GM23338 (cell line): ENCODE results near the gene SARNP. TPM values are rescaled to one million over a fixed set of nuclear protein-coding genes. Genes with fewer than 3 reads are reported as not detected.

Experiments used
- ATAC-seq: fragments of 200-7000 bp; cut with Tn5 transposase; 3 replicates; pipeline ENCODE4 v1.9.1; 2020
- DNase-seq: peaks from one replicate; pipeline ENCODE4 v3.0.0-alpha.2; 2015; ENCODE audit warnings: low spot score
- H2AFZ ChIP-seq: fragments of 200-600 bp; sonication (generic); 2 replicates; pipeline ENCODE4 v1.8.0; 2016; ENCODE audit warnings: antibody characterized with exemption, mild to moderate bottlenecking, moderate library complexity
- H3F3A ChIP-seq: fragments of 200-600 bp; sonication (generic); replicated peaks from 2 replicates; pipeline ENCODE4 v1.8.0; 2017; ENCODE audit warnings: antibody characterized with exemption, mixed run types, low read depth
- H3K27ac ChIP-seq: fragments of 200-600 bp; sonication (generic); 2 replicates; pipeline ENCODE4 v1.6.1; 2016; ENCODE audit warnings: low read depth
- H3K27me3 ChIP-seq: fragments of 200-600 bp; sonication (generic); 2 replicates; pipeline ENCODE4 v1.8.0; 2016; ENCODE audit warnings: mild to moderate bottlenecking, mixed run types, moderate library complexity; ENCODE audit not compliant: insufficient read depth
- H3K36me3 ChIP-seq: fragments of 200-600 bp; sonication (generic); 2 replicates; pipeline ENCODE4 v1.8.0; 2016; ENCODE audit warnings: mild to moderate bottlenecking; ENCODE audit not compliant: insufficient read depth
- H3K4me1 ChIP-seq: fragments of 200-600 bp; sonication (generic); 2 replicates; pipeline ENCODE4 v1.8.0; 2016; ENCODE audit warnings: mild to moderate bottlenecking, moderate library complexity; ENCODE audit not compliant: insufficient read depth
- H3K4me2 ChIP-seq: fragments of 200-600 bp; sonication (generic); 2 replicates; pipeline ENCODE4 v1.7.1; 2017; ENCODE audit warnings: mixed run types
- H3K4me3 ChIP-seq: fragments of 200-600 bp; sonication (generic); 2 replicates; pipeline ENCODE4 v1.6.1; 2016; ENCODE audit warnings: mixed run types
- H3K79me2 ChIP-seq: fragments of 200-600 bp; sonication (generic); replicated peaks from 2 replicates; pipeline ENCODE4 v1.8.0; 2017; ENCODE audit warnings: mild to moderate bottlenecking; ENCODE audit not compliant: insufficient read depth
- H3K9me2 ChIP-seq: fragments of 200-600 bp; sonication (generic); 2 replicates; pipeline ENCODE4 v1.8.0; 2017; ENCODE audit not compliant: insufficient read depth
- H4K20me1 ChIP-seq: fragments of 200-600 bp; sonication (generic); replicated peaks from 2 replicates; pipeline ENCODE4 v1.8.0; 2017; ENCODE audit warnings: mild to moderate bottlenecking; ENCODE audit not compliant: insufficient read depth
- H3K27ac Mint-ChIP-seq: 2 replicates; pipeline ENCODE4 v1.8.0; 2020; ENCODE audit warnings: inconsistent platforms, mild to moderate bottlenecking, moderate library complexity, mixed read lengths
- H3K27me3 Mint-ChIP-seq: 3 replicates; pipeline ENCODE4 v1.8.0; 2022; ENCODE audit warnings: low read depth, mild to moderate bottlenecking, moderate library complexity, mixed read lengths, inconsistent platforms; ENCODE audit not compliant: insufficient read depth, poor library complexity
- H3K36me3 Mint-ChIP-seq: 3 replicates; pipeline ENCODE4 v1.8.0; 2021; ENCODE audit warnings: low read depth, mild to moderate bottlenecking, inconsistent platforms, moderate library complexity, mixed read lengths
- H3K4me1 Mint-ChIP-seq: 3 replicates; pipeline ENCODE4 v1.8.0; 2020; ENCODE audit warnings: mild to moderate bottlenecking, inconsistent platforms, mixed read lengths
- H3K4me3 Mint-ChIP-seq: 3 replicates; pipeline ENCODE4 v1.8.0; 2021; ENCODE audit warnings: moderate library complexity, mild to moderate bottlenecking, inconsistent platforms, mixed read lengths
- H3K9me3 Mint-ChIP-seq: 3 replicates; pipeline ENCODE4 v1.8.0; 2020; ENCODE audit warnings: moderate library complexity, mild to moderate bottlenecking, inconsistent platforms, mixed read lengths
- CREB1 ChIP-seq: fragments of 250-450 bp; sonication (Bioruptor Pico); IDR thresholded peaks from 2 replicates; pipeline ENCODE4 v1.5.0; 2020; ENCODE audit warnings: low read depth, mild to moderate bottlenecking, moderate library complexity
- EZH2 ChIP-seq: fragments of 200-600 bp; sonication (generic); IDR thresholded peaks from one replicate; pipeline ENCODE4 v1.8.0; 2017; ENCODE audit warnings: antibody characterized with exemption, mild to moderate bottlenecking, low read depth; ENCODE audit not compliant: unreplicated experiment
- EZH2phosphoT487 ChIP-seq: fragments of 200-600 bp; sonication (generic); IDR thresholded peaks from one replicate; pipeline ENCODE4 v1.8.1; 2018; ENCODE audit warnings: antibody characterized with exemption; ENCODE audit not compliant: unreplicated experiment
- JUNB ChIP-seq: IDR thresholded peaks from one replicate; pipeline ENCODE4 v1.6.1; 2016; ENCODE audit warnings: antibody characterized with exemption; ENCODE audit not compliant: unreplicated experiment
- NANOG ChIP-seq: IDR thresholded peaks from 2 replicates; pipeline ENCODE4 v1.6.1; 2016; ENCODE audit warnings: antibody characterized with exemption, borderline replicate concordance
- POLR2AphosphoS5 ChIP-seq: IDR thresholded peaks from 2 replicates; pipeline ENCODE4 v1.6.1; 2016; ENCODE audit warnings: antibody characterized with exemption, low read depth
- STAT1 ChIP-seq: IDR thresholded peaks from one replicate; pipeline ENCODE4 v1.6.1; 2016; ENCODE audit warnings: antibody characterized with exemption; ENCODE audit not compliant: unreplicated experiment
- ZNF114 ChIP-seq: fragments of 250-450 bp; sonication (Bioruptor Pico); IDR thresholded peaks from 2 replicates; pipeline ENCODE4 v1.5.0; 2020; ENCODE audit warnings: mild to moderate bottlenecking, moderate library complexity
- ZNF331 ChIP-seq: fragments of 250-450 bp; sonication (Bioruptor Pico); IDR thresholded peaks from 2 replicates; pipeline ENCODE4 v1.5.0; 2020; ENCODE audit warnings: low read depth, mild to moderate bottlenecking, moderate library complexity
- polyA plus RNA-seq: library from polyadenylated mRNA; unstranded; fragments of >200 nt; fragmentation: Nextera tagmentation; extraction: Ambion mirVana; gene quantifications from 2 replicates; pipeline ENCODE4 v1.2.1, GENCODE V29; 2016
- total RNA-seq: library from RNA; depleted of rRNA; stranded (reverse); fragments of >200 nt; shearing (Covaris generic); gene quantifications from 2 replicates; pipeline ENCODE4 v1.2.3, GENCODE V29; 2014
- TF ChIP-seq, protein P1 (sequence below): IDR thresholded peaks from 2 replicates; pipeline ENCODE4 v1.6.1; 2016; ENCODE audit warnings: antibody characterized with exemption
- TF ChIP-seq, protein P2 (sequence below): IDR thresholded peaks from one replicate; pipeline ENCODE4 v1.6.1; 2018; ENCODE audit warnings: antibody characterized with exemption; ENCODE audit not compliant: unreplicated experiment
- TF ChIP-seq, protein P3 (sequence below): fragments of 250-450 bp; sonication (Bioruptor Pico); IDR thresholded peaks from 2 replicates; pipeline ENCODE4 v1.5.0; 2020; ENCODE audit warnings: mild to moderate bottlenecking, moderate library complexity
- TF ChIP-seq, protein P4 (sequence below), 2 experiments: fragments of 200-600 bp in 1 of 2; sonication (generic) in 1 of 2; conservative IDR thresholded peaks; 2 replicates each; pipeline versions ENCODE4 v1.5.1 to v1.6.1; 2016 to 2017; ENCODE audit warnings: antibody characterized with exemption in 2 of 2, low read depth in 2 of 2, mild to moderate bottlenecking in 2 of 2, moderate library complexity in 1 of 2

SARNP gene
- total and polyA plus RNA-seq, 2 experiments from 2014 or later: 96.0 to 313 TPM

DNA sequence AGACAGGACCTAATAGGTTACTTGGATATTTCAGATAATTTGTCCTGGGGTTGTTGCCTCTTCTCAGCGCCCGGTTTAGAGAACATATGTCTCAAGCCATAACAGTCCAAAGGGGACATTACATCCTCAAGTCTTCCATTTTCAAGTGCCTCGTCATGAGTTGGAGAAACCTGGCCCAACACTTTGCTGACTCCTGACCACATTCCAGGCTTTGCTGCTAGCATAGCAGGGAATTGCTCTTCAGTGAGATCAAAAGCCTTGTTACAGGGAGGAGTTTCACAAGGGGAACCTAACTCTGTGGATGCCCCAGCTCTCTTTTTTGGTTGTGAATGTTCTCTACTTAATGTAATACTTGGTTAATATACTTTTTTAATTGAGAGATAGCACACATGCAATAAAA lies 33.4 kb upstream of the SARNP start:
- H3K27me3 ChIP-seq: no peaks in the 10 kb centered on the region
- TF ChIP-seq, protein P1, sequence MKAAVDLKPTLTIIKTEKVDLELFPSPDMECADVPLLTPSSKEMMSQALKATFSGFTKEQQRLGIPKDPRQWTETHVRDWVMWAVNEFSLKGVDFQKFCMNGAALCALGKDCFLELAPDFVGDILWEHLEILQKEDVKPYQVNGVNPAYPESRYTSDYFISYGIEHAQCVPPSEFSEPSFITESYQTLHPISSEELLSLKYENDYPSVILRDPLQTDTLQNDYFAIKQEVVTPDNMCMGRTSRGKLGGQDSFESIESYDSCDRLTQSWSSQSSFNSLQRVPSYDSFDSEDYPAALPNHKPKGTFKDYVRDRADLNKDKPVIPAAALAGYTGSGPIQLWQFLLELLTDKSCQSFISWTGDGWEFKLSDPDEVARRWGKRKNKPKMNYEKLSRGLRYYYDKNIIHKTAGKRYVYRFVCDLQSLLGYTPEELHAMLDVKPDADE: no peak
- TF ChIP-seq, protein P2, sequence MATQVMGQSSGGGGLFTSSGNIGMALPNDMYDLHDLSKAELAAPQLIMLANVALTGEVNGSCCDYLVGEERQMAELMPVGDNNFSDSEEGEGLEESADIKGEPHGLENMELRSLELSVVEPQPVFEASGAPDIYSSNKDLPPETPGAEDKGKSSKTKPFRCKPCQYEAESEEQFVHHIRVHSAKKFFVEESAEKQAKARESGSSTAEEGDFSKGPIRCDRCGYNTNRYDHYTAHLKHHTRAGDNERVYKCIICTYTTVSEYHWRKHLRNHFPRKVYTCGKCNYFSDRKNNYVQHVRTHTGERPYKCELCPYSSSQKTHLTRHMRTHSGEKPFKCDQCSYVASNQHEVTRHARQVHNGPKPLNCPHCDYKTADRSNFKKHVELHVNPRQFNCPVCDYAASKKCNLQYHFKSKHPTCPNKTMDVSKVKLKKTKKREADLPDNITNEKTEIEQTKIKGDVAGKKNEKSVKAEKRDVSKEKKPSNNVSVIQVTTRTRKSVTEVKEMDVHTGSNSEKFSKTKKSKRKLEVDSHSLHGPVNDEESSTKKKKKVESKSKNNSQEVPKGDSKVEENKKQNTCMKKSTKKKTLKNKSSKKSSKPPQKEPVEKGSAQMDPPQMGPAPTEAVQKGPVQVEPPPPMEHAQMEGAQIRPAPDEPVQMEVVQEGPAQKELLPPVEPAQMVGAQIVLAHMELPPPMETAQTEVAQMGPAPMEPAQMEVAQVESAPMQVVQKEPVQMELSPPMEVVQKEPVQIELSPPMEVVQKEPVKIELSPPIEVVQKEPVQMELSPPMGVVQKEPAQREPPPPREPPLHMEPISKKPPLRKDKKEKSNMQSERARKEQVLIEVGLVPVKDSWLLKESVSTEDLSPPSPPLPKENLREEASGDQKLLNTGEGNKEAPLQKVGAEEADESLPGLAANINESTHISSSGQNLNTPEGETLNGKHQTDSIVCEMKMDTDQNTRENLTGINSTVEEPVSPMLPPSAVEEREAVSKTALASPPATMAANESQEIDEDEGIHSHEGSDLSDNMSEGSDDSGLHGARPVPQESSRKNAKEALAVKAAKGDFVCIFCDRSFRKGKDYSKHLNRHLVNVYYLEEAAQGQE: no peak
- no peak for TF ChIP-seq ZNF331 (CRISPR knock-in tag)
- no peak for TF ChIP-seq STAT1
- no peak for TF ChIP-seq ZNF114 (CRISPR knock-in tag)
- no peak for TF ChIP-seq JUNB
- TF ChIP-seq, protein P3, sequence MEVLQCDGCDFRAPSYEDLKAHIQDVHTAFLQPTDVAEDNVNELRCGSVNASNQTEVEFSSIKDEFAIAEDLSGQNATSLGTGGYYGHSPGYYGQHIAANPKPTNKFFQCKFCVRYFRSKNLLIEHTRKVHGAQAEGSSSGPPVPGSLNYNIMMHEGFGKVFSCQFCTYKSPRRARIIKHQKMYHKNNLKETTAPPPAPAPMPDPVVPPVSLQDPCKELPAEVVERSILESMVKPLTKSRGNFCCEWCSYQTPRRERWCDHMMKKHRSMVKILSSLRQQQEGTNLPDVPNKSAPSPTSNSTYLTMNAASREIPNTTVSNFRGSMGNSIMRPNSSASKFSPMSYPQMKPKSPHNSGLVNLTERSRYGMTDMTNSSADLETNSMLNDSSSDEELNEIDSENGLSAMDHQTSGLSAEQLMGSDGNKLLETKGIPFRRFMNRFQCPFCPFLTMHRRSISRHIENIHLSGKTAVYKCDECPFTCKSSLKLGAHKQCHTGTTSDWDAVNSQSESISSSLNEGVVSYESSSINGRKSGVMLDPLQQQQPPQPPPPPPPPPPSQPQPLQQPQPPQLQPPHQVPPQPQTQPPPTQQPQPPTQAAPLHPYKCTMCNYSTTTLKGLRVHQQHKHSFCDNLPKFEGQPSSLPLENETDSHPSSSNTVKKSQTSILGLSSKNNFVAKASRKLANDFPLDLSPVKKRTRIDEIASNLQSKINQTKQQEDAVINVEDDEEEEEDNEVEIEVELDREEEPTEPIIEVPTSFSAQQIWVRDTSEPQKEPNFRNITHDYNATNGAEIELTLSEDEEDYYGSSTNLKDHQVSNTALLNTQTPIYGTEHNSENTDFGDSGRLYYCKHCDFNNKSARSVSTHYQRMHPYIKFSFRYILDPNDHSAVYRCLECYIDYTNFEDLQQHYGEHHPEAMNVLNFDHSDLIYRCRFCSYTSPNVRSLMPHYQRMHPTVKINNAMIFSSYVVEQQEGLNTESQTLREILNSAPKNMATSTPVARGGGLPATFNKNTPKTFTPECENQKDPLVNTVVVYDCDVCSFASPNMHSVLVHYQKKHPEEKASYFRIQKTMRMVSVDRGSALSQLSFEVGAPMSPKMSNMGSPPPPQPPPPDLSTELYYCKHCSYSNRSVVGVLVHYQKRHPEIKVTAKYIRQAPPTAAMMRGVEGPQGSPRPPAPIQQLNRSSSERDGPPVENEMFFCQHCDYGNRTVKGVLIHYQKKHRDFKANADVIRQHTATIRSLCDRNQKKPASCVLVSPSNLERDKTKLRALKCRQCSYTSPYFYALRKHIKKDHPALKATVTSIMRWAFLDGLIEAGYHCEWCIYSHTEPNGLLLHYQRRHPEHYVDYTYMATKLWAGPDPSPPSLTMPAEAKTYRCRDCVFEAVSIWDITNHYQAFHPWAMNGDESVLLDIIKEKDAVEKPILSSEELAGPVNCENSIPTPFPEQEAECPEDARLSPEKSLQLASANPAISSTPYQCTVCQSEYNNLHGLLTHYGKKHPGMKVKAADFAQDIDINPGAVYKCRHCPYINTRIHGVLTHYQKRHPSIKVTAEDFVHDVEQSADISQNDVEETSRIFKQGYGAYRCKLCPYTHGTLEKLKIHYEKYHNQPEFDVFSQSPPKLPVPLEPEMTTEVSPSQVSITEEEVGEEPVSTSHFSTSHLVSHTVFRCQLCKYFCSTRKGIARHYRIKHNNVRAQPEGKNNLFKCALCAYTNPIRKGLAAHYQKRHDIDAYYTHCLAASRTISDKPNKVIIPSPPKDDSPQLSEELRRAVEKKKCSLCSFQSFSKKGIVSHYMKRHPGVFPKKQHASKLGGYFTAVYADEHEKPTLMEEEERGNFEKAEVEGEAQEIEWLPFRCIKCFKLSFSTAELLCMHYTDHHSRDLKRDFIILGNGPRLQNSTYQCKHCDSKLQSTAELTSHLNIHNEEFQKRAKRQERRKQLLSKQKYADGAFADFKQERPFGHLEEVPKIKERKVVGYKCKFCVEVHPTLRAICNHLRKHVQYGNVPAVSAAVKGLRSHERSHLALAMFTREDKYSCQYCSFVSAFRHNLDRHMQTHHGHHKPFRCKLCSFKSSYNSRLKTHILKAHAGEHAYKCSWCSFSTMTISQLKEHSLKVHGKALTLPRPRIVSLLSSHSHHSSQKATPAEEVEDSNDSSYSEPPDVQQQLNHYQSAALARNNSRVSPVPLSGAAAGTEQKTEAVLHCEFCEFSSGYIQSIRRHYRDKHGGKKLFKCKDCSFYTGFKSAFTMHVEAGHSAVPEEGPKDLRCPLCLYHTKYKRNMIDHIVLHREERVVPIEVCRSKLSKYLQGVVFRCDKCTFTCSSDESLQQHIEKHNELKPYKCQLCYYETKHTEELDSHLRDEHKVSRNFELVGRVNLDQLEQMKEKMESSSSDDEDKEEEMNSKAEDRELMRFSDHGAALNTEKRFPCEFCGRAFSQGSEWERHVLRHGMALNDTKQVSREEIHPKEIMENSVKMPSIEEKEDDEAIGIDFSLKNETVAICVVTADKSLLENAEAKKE (CRISPR knock-in tag): no peak
- TF ChIP-seq, protein P4, sequence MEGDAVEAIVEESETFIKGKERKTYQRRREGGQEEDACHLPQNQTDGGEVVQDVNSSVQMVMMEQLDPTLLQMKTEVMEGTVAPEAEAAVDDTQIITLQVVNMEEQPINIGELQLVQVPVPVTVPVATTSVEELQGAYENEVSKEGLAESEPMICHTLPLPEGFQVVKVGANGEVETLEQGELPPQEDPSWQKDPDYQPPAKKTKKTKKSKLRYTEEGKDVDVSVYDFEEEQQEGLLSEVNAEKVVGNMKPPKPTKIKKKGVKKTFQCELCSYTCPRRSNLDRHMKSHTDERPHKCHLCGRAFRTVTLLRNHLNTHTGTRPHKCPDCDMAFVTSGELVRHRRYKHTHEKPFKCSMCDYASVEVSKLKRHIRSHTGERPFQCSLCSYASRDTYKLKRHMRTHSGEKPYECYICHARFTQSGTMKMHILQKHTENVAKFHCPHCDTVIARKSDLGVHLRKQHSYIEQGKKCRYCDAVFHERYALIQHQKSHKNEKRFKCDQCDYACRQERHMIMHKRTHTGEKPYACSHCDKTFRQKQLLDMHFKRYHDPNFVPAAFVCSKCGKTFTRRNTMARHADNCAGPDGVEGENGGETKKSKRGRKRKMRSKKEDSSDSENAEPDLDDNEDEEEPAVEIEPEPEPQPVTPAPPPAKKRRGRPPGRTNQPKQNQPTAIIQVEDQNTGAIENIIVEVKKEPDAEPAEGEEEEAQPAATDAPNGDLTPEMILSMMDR (conservative IDR thresholded peaks at IDR 0.05; ENCODE audit: low read depth in 2 of 2): no peak
- no peak for TF ChIP-seq EZH2
- no peak for TF ChIP-seq EZH2phosphoT487
- TF ChIP-seq CREB1 (CRISPR knock-in tag): no peak
- no peak for TF ChIP-seq NANOG
- no peak for TF ChIP-seq POLR2AphosphoS5
- H3K79me2 ChIP-seq: no peaks in the 10 kb centered on the region
- ATAC-seq: peak; percentile 63
- Mint-ChIP-seq H3K27ac (no peak overlapping the region), H3K27me3 (peaks cover 9% of the 10 kb centered on the region), H3K36me3 (no peaks in the 10 kb centered on the region; the same call in 2 of the 3 replicates), H3K4me3 (no peak overlapping the region), H3K9me3 (no peaks in the 10 kb centered on the region), H3K4me1 (peaks cover 11% of the 10 kb centered on the region; the same call in 2 of the 3 replicates)
- no peaks in the 10 kb centered on the region for H3F3A ChIP-seq
- no peak overlapping the region for H3K4me3 ChIP-seq
- H3K27ac ChIP-seq: no peak overlapping the region
- peak overlapping the region; percentile 8 for H2AFZ ChIP-seq
- H3K4me1 ChIP-seq: 0 out of 2 replicates have a peak, but pooled peaks cover 4% of the 10 kb centered on the region
- no peaks in the 10 kb centered on the region for H4K20me1 ChIP-seq
- no peak for DNase-seq
- H3K9me2 ChIP-seq: no peaks in the 10 kb centered on the region
- H3K36me3 ChIP-seq: no peaks in the 10 kb centered on the region
- no peak overlapping the region for H3K4me2 ChIP-seq
